NCI-H524 (cell line): ENCODE data around the gene RTL10.

Source experiments
- DNase-seq, 2 experiments: peaks; one replicate each; lab custom pipeline; 2025; lab: John Stamatoyannopoulos, UW

Gene RTL10

DNA sequence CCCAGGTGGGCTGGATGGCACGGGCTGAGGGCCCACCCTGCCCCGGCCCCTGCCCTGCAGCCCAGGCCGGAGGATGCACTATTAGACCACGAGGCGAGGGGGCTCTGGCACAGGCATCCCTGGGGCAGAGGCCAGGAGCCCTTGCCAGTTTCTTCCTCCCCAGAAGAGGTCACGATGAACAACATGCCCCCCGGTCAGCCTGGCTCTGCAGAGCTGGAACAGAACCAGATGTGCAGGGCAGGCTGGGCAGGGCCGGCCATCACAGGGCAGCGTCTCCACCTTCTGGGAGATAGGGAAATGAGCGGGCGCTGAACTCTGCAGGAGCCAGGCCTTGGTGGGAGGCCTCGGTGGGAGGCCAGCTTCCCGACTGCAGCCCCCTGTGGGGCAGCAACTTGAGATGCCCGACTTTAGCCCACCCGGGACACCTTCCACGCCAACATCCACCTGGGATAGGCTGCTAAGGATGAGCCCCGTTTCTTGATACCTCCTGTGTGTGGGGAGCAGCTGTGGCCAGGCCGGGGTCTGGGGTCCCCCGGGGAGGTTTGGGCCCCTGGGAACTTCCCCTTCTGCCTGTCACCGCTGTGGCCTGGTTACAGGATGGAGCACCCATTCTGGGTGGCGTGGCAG is 21.8 kb upstream of the RTL10 start:
- DNase-seq = no peak

DNA sequence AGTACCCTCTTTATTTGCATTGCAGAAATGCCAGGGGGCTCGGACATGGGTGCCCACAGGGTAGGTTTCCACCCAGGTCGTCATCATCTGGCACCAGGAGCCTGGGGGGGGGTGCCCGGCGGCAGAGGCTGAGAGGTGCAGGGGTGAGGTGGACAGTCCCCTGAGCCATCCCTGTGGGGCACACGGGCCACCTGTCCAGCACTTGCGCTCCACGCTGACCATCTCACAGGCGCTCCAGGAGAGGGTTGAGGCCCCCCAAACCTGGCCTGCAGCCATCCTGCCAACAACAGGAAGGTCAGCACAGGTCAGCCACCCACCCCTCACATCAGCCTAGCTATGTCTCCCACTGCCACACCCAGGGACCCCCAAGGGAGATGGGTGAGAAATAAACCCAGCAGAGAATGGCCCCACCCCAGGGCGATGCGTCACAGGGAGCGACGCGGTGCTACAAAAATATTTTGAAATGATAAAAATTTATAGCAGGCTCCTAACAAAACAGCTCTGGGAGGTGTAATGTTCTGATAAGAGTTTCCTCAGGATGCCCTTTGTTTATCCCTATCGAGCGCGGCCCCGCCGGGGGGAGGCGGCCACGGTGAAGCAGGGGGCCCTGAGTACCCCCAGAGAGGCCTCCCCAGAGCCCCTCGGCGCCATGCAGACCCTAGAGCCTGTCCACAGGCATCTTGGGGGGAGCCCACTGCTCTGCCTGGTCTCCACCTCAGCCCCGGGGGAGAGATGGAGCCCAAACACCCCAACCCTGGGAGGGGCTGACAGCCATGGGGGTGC is 21.0 kb upstream of the RTL10 start:
- no peak for DNase-seq

DNA sequence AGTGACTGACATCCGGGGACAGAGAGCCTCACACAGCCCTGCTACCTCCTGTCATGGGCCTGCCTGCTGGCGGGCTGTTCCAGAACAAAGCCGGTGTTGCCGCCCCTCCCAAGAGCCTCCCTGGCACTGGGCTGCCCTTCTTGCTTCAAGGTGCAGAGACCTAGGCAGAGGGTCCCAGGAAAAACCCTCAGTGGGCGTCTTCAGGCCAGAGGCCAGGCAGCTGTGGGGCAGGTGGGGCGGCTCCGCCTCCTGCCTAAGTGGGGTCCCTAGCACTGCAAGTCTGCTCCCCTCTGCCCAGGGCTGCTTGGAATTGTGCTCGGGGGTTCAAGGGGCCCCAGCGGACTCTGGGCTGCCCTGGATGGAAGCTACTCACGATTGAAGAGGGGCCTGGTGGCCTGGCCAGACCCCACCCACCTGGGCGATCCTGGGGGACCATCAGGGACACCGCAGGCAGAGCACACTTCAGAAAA is 20.4 kb upstream of the RTL10 start:
- no peak for DNase-seq

DNA sequence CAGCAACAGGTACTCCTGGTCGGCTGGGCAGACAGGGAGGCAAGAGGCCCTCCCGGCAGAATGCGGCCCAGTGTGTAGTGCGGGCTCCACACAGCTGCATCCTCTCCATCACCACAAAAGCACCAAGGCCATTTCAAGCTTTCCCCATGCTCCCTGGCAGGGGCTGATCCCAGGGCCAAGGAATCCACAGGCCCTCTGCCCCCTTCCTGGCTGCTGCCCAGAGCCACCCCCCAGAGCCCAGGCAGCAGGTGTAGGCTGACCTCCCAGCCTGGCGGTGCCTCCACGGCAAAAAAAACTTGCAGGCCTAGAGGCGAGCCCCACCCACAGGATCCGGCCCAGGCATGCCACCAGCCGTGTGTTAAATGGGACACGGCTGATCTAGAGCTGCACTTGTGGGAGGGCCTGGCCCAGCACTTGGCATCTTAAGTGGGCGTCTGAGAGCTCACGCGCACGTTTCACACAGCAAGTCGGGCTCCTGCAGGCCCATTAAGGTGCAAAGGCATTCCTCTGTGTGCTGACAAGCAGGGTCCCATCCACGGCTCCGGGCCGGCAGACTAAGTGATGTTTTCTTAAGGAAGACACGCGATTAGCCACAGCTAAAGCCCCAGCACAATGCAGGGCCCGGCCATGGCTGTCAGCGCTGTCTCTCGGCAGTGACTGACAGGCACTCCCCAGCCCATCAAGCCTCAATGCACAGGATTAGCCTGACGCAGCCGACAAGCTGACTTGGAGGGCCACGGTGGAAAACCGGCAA is 19.8 kb upstream of the RTL10 start:
- DNase-seq = peak in 1 of 2 experiments; percentile 60

DNA sequence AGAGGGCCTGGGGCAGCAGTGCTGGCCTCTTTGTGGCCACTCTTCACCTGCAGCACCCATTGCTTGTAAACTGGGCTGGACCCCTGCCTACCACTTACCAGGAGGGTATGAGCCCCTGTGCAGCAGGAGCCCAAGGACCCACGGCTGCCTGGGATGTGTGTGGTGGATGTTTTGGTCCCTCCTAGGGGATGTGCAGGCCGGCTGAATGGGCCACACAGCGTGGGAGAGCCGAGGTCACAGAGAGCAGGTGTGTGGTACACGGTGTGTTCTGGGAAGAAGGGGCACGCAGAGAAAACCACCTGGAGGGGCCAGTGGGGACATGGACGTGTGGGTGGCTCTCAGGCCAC is 19.3 kb upstream of the RTL10 start:
- DNase-seq = no peak

DNA sequence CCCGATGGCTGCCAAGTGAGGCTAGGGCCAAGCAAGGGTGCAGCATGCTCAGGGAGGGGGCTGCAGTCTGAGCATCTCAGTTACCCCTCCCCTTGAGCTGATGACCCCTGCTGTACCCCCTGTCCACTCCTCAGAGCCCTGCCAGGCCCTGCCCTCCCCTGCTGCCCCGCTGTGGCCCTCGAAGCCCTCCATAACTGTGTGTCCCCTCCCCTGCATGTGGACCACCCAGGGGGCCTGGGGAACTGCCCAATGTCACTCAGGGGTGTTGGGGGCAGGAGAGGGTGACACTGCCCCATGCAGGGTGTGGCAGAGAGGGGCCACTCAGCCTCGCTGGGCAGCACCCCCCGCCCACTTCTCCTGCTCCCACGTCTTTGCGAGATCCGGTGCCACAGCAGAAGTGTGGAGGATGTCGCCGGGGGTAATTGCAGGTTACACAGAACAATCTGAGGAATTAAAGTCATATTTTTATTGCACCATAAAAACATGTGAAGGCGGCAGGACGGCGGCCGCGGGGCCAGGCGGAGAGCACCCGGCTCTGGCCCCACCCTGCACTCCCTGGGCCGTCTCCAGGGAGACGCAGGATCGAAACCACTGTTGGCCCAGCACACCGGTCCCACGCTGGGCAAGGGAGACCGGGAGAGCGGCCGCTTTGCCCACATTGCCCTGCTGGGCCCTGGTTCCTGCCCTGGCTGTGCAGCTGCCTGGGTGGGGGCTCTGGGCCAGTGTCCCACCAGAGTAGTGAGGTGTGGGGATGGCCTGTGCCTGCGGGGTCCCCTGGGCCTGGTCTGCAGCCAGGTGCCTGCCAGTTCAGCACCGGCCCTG is 18.7 kb upstream of the RTL10 start:
- no peak for DNase-seq

DNA sequence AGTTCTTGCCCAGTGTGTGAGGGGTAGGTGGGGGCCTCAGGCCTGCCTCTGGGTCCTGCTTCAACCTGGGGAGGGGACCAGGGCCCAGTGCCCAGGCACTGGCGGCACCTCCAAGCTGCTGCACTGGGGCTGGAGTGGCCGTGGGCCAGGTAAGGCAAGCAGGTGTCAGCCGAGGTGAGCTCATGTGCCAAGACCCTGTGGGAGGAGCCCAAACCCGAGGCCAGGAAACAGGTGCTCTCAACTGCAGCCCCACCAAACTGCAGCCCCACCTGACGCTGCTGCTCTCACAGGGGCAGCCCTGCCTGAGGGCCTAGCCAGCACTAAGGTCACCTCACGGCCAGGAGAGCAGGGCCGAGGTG is 18.1 kb upstream of the RTL10 start:
- no peak for DNase-seq

DNA sequence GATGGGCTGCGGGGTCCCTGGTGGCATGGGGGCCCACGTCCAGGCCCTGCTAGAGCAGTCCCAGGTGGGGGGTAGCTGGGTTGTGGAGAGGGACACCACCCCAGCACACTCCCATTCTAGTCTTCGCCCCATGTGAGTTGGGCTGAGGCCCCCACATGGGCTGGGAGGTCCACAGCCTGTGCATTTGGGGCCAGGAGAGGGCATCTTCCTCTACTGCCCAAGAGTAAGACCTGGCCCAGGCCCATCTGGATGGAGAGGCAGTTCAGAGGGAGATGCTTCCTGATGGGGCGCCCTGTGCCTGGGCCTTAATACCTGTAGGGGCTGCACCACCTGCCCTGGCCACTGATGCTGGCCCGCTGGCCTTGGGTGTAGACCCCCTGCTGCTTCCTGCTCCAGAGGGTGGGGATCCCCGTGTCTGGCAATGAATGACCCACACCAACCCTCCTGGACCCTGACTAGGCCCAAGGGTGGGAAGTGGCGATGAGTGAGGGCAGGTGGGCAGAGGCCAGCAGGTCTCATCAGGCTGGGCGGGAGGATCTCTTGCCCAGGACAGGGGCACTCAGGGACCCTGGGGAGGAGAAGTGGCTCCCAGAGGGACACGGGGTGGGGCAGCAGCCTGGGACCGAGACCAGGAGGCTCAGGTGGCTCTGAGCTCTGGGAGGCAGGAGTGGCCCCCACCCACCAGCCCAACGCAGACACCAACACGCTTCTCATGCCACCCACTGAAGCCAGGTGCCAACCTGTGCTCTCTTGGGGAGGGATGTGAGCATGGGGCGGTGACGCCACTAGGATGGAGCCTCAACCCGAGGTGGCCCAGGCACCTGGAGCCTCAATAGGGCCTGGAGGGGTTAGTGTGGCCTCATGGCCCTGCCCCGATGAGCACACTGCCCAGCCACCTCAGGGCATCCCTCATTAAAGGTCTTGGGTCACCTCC is 17.4 kb upstream of the RTL10 start:
- no peak for DNase-seq

DNA sequence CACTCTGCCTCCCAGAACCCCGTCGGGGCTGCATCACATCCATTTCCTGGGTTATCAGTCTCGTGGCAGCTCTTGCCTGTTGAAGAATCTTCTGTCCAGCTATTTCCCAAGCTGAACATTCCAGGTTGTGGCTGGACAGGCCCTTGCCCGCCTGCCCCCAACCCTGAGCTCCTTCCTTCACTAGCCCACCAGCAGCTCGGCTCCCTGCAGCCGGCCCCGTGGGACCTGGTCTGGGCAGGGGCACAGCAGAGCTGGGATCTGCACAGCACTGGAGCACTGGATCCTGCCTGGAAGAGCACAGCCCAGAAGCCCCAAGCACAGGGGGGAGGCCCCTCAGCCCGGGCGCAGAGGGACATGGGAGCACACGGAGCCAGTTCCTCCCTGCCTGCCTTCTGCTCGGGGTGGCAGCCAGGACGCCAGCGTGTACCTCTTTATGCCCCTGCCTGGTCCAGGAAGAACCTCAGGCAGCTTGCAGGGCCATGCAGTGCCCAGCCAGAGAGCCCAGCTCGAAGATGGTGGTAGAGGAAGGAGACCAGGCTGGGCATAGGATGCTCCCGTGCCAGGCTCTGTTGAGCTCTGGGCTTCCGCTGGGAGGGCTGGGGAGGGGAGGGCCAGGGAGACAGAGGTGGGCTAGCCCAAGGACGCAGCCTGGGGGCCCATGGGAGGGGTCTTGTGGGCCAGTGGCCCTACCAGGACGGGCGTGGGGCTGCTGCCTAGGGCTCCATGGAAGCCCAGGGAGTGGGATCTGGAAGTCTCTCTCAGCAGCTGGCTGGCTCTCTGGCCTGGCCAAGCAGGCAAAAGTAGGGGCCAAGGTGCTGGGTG is 16.6 kb upstream of the RTL10 start:
- DNase-seq = no peak

DNA sequence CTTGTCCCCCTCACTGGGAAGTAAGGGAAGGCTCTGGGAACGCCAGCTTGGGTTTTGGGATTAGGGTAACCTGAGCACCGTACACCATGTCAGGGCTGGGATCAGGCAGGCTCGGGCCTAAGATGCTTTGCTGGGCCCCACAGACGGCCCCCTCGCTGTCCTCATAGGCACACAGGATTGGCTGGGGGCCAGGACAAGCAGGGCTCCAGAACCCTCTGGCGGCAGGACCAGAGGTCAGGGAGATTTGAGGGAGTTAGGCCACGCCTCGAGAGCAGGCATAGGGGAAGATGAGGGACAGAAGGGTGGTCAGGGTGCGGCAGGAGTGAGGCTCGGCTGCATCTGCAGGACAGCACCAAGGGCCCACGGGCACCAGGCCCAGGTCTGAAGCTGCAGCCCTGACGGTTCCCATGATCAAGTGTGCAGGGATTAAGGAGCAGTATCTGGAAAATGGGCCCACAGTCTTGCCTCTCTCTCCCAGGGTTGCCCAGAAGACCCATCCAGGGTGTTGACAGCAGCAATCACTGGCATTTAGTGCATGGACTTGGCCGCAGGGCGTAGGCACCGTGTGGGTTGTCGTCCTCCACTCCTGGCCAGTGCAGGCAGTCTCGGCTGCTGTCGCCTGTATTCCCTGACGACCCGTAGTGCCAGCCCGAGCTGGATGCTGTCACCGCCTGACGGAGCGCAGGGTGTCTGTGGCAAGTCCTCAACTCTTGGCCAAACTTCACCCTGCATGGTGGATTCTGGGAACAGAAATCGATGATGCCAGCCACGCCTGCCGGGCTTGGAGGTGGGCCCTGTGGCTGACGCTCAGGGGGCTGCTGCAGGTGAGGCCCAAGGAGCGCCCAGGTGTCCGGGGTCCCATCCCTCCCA is 15.7 kb upstream of the RTL10 start:
- peak; percentile 93 to 97 for DNase-seq

DNA sequence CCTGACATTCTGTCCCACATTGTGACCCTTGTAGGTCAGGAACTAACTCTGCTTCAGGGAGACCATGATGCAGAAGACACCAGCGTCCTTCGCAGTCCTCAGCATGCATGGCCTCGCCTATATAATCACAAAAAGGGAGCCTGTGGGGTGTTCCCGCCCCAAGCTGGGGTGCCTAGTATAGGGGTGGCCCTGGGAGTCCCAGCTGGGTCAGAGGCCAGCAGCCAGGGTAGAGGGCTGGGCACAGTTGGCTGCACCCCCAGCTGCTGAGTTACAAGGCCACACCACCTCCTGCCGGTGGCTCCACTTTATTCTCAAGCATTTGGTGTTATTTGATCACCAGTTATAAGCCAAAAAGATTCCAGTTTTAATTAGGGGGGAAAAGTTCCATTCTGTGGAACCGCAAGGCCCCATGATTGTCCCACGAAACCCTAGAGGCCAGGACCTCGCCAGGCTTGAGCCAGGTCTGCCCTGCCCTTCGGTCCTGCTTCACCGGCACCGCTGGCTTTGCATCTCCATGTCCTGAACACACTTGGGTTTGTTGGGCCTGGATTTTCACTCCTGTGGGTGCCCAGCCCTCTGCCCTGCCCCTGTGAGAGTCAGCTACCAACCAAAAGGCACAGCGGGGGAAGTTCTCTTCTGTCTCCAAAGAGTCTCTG is 15.0 kb upstream of the RTL10 start:
- peak in 1 of 2 experiments; percentile 46 for DNase-seq

DNA sequence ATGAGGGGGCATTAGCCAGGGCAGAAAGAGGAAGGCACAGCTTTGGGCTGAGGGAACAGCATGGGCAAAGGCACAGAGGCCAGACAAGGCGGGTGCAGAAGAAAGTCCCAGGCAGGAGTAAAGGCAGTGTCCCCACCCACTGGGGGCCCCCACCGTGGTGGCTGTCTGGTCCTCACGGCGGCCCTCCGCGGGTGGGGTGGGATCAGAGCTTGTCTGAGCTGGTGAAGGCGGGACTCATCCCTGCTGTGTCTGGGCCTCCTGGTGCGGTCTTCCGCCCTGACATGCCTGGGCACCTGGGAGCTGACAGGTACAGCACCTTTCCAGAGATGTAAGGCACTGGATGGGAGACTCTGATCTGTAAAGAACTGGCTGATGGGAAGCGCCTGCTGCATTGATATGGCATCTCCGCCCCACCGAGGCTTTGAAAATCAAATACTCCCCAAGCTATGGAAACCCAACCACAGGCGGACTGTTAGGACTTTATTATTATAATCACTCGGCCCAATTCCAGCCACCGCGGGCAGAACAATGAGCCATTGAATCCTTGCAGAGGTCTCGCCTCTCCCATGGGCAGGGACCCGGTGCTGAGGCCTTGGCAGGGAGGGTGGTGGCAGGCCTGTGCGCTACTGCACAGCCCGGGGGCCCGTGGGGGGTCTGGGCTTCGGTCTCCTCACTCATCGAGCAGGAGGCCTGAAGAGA is 14.2 kb upstream of the RTL10 start:
- DNase-seq = no peak

DNA sequence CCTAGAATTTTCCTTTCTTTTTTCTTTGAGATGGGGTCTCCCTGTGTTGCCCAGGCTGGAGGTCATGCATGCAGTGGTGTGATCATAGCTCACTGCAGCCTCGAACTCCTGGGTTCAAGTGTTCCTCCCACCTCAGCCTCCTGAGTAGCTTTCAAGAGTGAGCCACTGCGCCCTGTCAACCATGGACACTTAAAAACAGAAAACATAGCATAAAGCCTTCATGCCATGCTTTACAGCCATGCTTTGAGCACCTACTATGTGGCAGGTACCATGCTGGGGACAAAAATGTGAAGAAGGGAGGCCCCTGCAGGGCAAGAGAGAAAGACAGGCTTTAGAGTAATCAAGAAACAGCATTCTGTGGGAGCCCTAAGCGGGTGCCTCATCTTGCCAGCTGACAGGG is 13.7 kb upstream of the RTL10 start:
- DNase-seq = no peak

DNA sequence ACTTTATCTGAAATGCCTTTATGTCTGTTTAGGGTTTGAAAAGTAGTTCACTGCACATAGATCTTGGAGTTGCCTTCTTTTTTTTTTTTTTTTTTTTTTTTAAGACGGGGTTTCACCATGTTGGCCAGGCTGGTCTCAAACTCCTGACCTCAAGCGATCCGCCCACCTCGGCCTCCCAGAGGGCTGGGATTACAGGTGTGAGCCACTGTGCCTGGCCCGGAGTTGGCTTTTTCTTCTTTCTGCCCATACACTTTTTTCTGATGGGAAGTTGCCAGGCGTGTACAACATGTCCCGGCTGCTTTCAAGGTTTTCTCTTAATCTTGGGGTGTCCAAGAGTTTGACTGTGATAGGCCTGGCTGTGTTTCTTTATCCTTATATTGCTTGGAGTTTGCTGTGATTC is 12.9 kb upstream of the RTL10 start:
- no peak for DNase-seq

DNA sequence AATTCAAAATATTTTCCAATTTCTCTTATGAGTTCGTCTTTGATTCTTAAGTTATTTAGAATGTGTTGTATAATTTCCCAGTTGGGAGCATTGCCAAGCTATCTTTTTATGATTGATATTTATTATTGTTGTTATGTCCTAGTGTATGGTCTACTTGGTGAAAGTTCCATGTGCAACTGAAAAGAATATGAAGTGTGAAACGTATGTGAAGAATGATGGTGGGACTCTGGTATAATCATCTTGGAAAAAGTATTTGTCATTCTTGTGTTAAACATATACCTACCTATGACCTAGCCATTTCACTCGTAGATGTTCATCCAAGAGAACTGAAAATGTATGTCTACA is 12.0 kb upstream of the RTL10 start:
- no peak for DNase-seq

DNA sequence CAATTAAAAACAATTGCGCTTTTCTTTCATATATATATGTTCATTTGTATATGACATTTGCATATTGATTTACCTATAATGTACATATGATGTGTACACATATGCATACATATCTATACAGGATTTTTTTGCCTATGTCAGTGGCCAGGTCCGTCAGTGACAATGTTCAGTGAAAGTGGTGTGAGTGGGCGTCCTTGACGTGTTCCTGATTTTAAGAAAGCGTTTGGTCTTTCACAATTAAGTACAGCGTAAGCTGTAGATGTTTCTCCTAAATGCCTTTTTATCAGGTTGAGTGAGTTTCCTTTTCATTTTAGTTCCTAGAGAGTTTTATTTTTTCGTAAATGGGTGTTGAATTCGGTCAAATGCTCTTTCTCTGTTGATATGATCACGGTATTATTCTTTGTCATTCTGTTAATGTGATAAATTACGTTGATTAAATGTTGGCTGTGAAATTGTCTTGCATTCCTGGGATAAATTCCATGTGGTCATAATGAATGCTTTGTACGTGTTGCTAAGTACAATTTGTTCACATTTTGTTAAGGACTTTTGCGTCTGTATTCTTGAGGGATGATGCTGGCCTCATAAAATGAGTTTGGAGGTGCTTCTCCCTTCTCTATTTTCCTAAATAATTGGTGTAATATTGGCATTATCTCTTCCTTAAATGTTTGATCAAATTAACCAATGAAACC is 10.6 kb upstream of the RTL10 start:
- no peak for DNase-seq

DNA sequence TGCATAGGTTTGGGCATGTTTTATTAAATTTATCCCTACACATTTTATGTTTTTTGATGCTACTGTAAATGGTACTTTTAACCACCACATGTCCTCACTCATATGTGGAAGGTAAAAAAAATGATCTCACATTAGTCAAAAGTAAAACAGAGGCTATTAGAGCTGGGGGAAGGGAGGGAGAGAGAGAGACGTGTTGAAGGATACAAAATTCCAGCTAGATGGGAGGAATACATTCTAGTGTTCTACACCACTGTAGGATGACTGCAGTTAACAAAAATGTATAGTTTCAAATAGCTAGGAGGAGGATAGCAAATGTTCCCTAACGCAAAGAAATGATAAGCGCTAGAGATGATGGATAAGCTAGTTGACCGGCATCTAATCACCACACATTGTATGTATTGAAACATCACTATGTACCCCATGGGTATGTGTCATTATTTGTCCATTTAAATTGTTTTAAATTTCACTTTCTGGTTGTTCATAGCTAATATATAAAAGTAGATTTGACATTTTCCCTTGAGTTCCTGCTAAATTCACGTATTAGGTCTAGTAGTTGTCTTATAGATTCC is 9.9 kb upstream of the RTL10 start:
- no peak for DNase-seq
